WTC11 (cell line): ENCODE measurements around the gene HES3. TPM values are rescaled to one million over a fixed set of nuclear protein-coding genes. Genes with fewer than 3 reads are reported as not detected.

ENCODE experiments used
- CBFB ChIP-seq: sonication (generic); formaldehyde crosslinking; IDR thresholded peaks from 2 replicates; pipeline ENCODE4 v1.8.1; 2022; ENCODE audit warnings: mild to moderate bottlenecking, low read depth, missing genetic modification reagents
- CREB1 ChIP-seq: sonication (generic); formaldehyde crosslinking; IDR thresholded peaks from 2 replicates; pipeline ENCODE4 v1.8.0; 2023; ENCODE audit warnings: mild to moderate bottlenecking, missing genetic modification reagents
- EMX1 ChIP-seq: fragments of 250-450 bp; sonication (Bioruptor Pico); IDR thresholded peaks from 2 replicates; pipeline ENCODE4 v1.8.0; 2021; ENCODE audit warnings: mild to moderate bottlenecking
- ESRRA ChIP-seq: sonication (generic); formaldehyde crosslinking; IDR thresholded peaks from 2 replicates; pipeline ENCODE4 v1.8.1; 2022; ENCODE audit warnings: mild to moderate bottlenecking, missing genetic modification reagents, borderline replicate concordance
- KAT7 ChIP-seq: sonication (generic); formaldehyde crosslinking; IDR thresholded peaks from 2 replicates; pipeline ENCODE4 v1.8.1; 2023; ENCODE audit warnings: missing genetic modification reagents, mild to moderate bottlenecking, borderline replicate concordance
- MXD4 ChIP-seq: fragments of 250-450 bp; sonication (Bioruptor Pico); IDR thresholded peaks from 2 replicates; pipeline ENCODE4 v1.8.0; 2021; ENCODE audit warnings: mild to moderate bottlenecking, moderate library complexity, borderline replicate concordance
- MYBL2 ChIP-seq: sonication (generic); formaldehyde crosslinking; IDR thresholded peaks from 2 replicates; pipeline ENCODE4 v1.8.1; 2023; ENCODE audit warnings: mild to moderate bottlenecking, moderate library complexity, missing genetic modification reagents
- NFE2L1 ChIP-seq: sonication (generic); formaldehyde crosslinking; IDR thresholded peaks from 2 replicates; pipeline ENCODE4 v1.8.1; 2023; ENCODE audit warnings: missing genetic modification reagents
- OVOL2 ChIP-seq: fragments of 250-450 bp; sonication (Bioruptor Pico); IDR thresholded peaks from 2 replicates; pipeline ENCODE4 v1.9.0; 2021; ENCODE audit warnings: mild to moderate bottlenecking, borderline replicate concordance
- RORB ChIP-seq: fragments of 250-450 bp; sonication (Bioruptor Pico); IDR thresholded peaks from 2 replicates; pipeline ENCODE4 v1.9.0; 2021; ENCODE audit warnings: mild to moderate bottlenecking
- SMAD3 ChIP-seq: sonication (generic); formaldehyde crosslinking; IDR thresholded peaks from 2 replicates; pipeline ENCODE4 v1.8.0; 2022; ENCODE audit warnings: missing genetic modification reagents, mild to moderate bottlenecking, borderline replicate concordance
- TCF7 ChIP-seq: sonication (generic); formaldehyde crosslinking; IDR thresholded peaks from 2 replicates; pipeline ENCODE4 v1.8.0; 2022; ENCODE audit warnings: mild to moderate bottlenecking, low read depth, missing genetic modification reagents, moderate library complexity
- ZNF138 ChIP-seq: sonication (generic); formaldehyde crosslinking; conservative IDR thresholded peaks from 2 replicates; pipeline ENCODE4 v1.8.1; 2022; ENCODE audit warnings: mild to moderate bottlenecking, moderate library complexity, missing genetic modification reagents
- ZNF219 ChIP-seq: sonication (generic); formaldehyde crosslinking; IDR thresholded peaks from 2 replicates; pipeline ENCODE4 v1.8.0; 2023; ENCODE audit warnings: missing genetic modification reagents, mild to moderate bottlenecking, borderline replicate concordance
- ZNF232 ChIP-seq: sonication (generic); formaldehyde crosslinking; IDR thresholded peaks from 2 replicates; pipeline ENCODE4 v1.8.0; 2022; ENCODE audit warnings: mild to moderate bottlenecking, missing genetic modification reagents
- ZNF423 ChIP-seq: fragments of 250-450 bp; sonication (Bioruptor Pico); IDR thresholded peaks from 2 replicates; pipeline ENCODE4 v2.1.2; 2022; ENCODE audit warnings: mild to moderate bottlenecking, moderate library complexity
- ZNF671 ChIP-seq: fragments of 250-450 bp; sonication (Bioruptor Pico); IDR thresholded peaks from 2 replicates; pipeline ENCODE4 v1.8.0; 2021; ENCODE audit warnings: mild to moderate bottlenecking
- total RNA-seq: library from RNA; stranded (reverse); gene quantifications from 3 replicates; pipeline ENCODE4 v1.2.3, GENCODE V29; 2021
- TF ChIP-seq, protein P1 (sequence below): sonication (generic); formaldehyde crosslinking; IDR thresholded peaks from 2 replicates; pipeline ENCODE4 v1.8.1; 2023; ENCODE audit warnings: mild to moderate bottlenecking, moderate library complexity, missing genetic modification reagents
- TF ChIP-seq, protein P2 (sequence below): sonication (generic); formaldehyde crosslinking; IDR thresholded peaks from 2 replicates; pipeline ENCODE4 v1.8.1; 2023; ENCODE audit warnings: mild to moderate bottlenecking, missing genetic modification reagents, moderate library complexity
- TF ChIP-seq, protein P3 (sequence below): sonication (generic); formaldehyde crosslinking; IDR thresholded peaks from 2 replicates; pipeline ENCODE4 v1.8.0; 2023; ENCODE audit warnings: missing genetic modification reagents
- TF ChIP-seq, protein P4 (sequence below): sonication (generic); formaldehyde crosslinking; IDR thresholded peaks from 2 replicates; pipeline ENCODE4 v1.8.0; 2022; ENCODE audit warnings: mild to moderate bottlenecking, missing genetic modification reagents
- TF ChIP-seq, protein P5 (sequence below): sonication (generic); formaldehyde crosslinking; IDR thresholded peaks from 2 replicates; pipeline ENCODE4 v1.8.1; 2022; ENCODE audit warnings: mild to moderate bottlenecking, missing genetic modification reagents, moderate library complexity, borderline replicate concordance
- TF ChIP-seq, protein P6 (sequence below): sonication (generic); formaldehyde crosslinking; IDR thresholded peaks from 2 replicates; pipeline ENCODE4 v1.8.1; 2023; ENCODE audit warnings: mild to moderate bottlenecking, missing genetic modification reagents, moderate library complexity
- TF ChIP-seq, protein P7 (sequence below): fragments of 250-450 bp; sonication (Bioruptor Pico); IDR thresholded peaks from 2 replicates; pipeline ENCODE4 v1.9.0; 2021; ENCODE audit warnings: mild to moderate bottlenecking
- TF ChIP-seq, protein P8 (sequence below): fragments of 250-450 bp; sonication (Bioruptor Pico); conservative IDR thresholded peaks from 2 replicates; pipeline ENCODE4 v1.9.0; 2021; ENCODE audit warnings: mild to moderate bottlenecking
- TF ChIP-seq, protein P9 (sequence below): sonication (generic); formaldehyde crosslinking; IDR thresholded peaks from 2 replicates; pipeline ENCODE4 v1.8.1; 2022; ENCODE audit warnings: low read depth, missing genetic modification reagents, borderline replicate concordance

HES3 gene
- total RNA-seq, 1 experiment from 2014 or later, result 74.7 TPM

DNA sequence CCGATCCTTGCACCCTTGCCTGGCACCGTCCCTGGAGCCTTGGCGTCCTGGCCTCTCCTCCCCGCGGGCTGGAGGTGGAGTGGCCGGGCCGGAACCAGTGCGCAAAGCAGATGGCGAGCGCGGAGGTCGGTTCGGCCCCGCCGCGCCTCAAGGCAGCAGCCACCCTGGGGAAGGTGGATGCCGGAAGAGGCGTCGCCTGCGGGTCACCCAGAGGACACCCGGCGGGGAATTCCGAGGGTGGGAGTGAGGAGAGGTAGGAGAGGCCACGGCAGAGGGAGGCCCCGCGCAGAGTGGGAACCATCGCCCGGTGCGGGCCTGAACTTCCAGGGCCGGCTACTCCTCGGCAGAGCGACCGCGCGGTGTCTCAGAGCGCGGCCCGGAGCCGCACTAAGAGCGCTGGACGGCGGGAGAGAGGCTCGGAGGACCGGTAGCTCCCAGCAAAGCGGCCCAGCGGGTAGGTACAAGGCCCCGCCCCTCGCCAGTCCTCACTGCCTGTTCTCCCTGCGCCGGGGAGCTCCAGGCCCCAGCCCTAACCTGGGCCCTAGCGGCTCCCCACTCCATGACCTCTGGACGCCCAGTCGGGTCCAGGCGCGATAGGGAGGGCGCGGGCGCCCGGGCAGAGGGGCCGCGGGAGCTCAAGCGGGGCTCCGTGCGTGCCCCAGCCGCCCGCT lies 38.0 kb upstream of the HES3 start, which contains the start of gene RNF207 (continued):
- TF ChIP-seq, protein P1, sequence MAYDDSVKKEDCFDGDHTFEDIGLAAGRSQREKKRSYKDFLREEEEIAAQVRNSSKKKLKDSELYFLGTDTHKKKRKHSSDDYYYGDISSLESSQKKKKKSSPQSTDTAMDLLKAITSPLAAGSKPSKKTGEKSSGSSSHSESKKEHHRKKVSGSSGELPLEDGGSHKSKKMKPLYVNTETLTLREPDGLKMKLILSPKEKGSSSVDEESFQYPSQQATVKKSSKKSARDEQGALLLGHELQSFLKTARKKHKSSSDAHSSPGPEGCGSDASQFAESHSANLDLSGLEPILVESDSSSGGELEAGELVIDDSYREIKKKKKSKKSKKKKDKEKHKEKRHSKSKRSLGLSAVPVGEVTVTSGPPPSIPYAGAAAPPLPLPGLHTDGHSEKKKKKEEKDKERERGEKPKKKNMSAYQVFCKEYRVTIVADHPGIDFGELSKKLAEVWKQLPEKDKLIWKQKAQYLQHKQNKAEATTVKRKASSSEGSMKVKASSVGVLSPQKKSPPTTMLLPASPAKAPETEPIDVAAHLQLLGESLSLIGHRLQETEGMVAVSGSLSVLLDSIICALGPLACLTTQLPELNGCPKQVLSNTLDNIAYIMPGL (CRISPR knock-in tag), result peak; percentile 69; the same call in 1 of the 2 replicates
- TF ChIP-seq MXD4 (CRISPR knock-in tag) (no peak), MYBL2 (CRISPR knock-in tag) (peak; percentile 55; the same call in 1 of the 2 replicates), KAT7 (CRISPR knock-in tag) (no peak; the same call in 1 of the 2 replicates), ZNF219 (CRISPR knock-in tag) (no peak), NFE2L1 (CRISPR knock-in tag) (no peak), RORB (CRISPR knock-in tag) (no peak), ESRRA (CRISPR knock-in tag) (no peak), OVOL2 (no peak), EMX1 (no peak), ZNF671 (CRISPR knock-in tag) (no peak), CBFB (CRISPR knock-in tag) (no peak), CREB1 (CRISPR knock-in tag) (no peak), ZNF423 (CRISPR knock-in tag) (peak; percentile 7; the same call in 1 of the 2 replicates), ZNF232 (CRISPR knock-in tag) (no peak), SMAD3 (no peak), ZNF138 (CRISPR knock-in tag) (no peak), TCF7 (CRISPR knock-in tag) (no peak)
- TF ChIP-seq, protein P2, sequence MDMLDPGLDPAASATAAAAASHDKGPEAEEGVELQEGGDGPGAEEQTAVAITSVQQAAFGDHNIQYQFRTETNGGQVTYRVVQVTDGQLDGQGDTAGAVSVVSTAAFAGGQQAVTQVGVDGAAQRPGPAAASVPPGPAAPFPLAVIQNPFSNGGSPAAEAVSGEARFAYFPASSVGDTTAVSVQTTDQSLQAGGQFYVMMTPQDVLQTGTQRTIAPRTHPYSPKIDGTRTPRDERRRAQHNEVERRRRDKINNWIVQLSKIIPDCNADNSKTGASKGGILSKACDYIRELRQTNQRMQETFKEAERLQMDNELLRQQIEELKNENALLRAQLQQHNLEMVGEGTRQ (CRISPR knock-in tag), result no peak
- TF ChIP-seq, protein P3, sequence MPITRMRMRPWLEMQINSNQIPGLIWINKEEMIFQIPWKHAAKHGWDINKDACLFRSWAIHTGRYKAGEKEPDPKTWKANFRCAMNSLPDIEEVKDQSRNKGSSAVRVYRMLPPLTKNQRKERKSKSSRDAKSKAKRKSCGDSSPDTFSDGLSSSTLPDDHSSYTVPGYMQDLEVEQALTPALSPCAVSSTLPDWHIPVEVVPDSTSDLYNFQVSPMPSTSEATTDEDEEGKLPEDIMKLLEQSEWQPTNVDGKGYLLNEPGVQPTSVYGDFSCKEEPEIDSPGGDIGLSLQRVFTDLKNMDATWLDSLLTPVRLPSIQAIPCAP (CRISPR knock-in tag), result no peak
- TF ChIP-seq, protein P4, sequence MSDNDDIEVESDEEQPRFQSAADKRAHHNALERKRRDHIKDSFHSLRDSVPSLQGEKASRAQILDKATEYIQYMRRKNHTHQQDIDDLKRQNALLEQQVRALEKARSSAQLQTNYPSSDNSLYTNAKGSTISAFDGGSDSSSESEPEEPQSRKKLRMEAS (CRISPR knock-in tag), result peak; percentile 73; the same call in 1 of the 2 replicates
- TF ChIP-seq, protein P5, sequence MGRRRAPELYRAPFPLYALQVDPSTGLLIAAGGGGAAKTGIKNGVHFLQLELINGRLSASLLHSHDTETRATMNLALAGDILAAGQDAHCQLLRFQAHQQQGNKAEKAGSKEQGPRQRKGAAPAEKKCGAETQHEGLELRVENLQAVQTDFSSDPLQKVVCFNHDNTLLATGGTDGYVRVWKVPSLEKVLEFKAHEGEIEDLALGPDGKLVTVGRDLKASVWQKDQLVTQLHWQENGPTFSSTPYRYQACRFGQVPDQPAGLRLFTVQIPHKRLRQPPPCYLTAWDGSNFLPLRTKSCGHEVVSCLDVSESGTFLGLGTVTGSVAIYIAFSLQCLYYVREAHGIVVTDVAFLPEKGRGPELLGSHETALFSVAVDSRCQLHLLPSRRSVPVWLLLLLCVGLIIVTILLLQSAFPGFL, result no peak
- TF ChIP-seq, protein P6, sequence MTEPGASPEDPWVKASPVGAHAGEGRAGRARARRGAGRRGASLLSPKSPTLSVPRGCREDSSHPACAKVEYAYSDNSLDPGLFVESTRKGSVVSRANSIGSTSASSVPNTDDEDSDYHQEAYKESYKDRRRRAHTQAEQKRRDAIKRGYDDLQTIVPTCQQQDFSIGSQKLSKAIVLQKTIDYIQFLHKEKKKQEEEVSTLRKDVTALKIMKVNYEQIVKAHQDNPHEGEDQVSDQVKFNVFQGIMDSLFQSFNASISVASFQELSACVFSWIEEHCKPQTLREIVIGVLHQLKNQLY (CRISPR knock-in tag), result no peak
- TF ChIP-seq, protein P7, sequence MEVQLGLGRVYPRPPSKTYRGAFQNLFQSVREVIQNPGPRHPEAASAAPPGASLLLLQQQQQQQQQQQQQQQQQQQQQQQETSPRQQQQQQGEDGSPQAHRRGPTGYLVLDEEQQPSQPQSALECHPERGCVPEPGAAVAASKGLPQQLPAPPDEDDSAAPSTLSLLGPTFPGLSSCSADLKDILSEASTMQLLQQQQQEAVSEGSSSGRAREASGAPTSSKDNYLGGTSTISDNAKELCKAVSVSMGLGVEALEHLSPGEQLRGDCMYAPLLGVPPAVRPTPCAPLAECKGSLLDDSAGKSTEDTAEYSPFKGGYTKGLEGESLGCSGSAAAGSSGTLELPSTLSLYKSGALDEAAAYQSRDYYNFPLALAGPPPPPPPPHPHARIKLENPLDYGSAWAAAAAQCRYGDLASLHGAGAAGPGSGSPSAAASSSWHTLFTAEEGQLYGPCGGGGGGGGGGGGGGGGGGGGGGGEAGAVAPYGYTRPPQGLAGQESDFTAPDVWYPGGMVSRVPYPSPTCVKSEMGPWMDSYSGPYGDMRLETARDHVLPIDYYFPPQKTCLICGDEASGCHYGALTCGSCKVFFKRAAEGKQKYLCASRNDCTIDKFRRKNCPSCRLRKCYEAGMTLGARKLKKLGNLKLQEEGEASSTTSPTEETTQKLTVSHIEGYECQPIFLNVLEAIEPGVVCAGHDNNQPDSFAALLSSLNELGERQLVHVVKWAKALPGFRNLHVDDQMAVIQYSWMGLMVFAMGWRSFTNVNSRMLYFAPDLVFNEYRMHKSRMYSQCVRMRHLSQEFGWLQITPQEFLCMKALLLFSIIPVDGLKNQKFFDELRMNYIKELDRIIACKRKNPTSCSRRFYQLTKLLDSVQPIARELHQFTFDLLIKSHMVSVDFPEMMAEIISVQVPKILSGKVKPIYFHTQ, result no peak
- TF ChIP-seq, protein P8, sequence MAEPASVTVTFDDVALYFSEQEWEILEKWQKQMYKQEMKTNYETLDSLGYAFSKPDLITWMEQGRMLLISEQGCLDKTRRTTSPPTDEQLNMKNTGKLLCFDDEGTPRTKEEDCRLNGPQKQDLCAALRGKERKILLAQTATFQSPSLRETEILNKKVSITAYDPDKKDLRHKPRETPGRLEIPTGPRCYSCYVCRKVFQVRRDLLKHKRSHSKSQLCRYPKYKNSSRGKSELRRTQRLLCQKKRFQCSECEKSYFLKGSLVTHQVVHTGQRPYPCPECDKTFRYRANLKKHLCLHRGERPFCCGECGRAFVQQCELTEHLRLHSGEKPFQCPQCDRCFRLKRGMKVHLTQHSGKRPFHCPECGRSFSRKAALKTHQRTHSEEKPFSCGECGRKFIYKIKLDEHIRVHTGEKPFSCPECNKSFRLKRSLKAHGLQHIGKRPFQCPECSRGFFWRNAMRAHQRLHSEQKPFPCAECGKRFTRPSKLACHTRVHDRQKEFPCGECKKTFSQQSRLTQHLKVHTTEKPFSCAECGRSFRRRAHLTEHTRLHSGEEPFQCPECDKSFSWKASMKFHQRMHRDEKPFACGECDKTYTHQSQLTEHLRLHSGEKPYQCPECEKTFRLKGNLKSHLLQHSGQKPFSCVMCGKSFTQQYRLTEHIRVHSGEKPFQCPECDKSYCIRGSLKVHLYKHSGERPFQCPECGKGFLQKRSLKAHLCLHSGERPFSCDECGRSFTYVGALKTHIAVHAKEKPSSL, result no peak
- TF ChIP-seq, protein P9, sequence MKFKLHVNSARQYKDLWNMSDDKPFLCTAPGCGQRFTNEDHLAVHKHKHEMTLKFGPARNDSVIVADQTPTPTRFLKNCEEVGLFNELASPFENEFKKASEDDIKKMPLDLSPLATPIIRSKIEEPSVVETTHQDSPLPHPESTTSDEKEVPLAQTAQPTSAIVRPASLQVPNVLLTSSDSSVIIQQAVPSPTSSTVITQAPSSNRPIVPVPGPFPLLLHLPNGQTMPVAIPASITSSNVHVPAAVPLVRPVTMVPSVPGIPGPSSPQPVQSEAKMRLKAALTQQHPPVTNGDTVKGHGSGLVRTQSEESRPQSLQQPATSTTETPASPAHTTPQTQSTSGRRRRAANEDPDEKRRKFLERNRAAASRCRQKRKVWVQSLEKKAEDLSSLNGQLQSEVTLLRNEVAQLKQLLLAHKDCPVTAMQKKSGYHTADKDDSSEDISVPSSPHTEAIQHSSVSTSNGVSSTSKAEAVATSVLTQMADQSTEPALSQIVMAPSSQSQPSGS (CRISPR knock-in tag), result no peak
